Right atrium auricular region (tissue), 2 donors: ENCODE results near the gene KRT86. TPM values are rescaled to one million over a fixed set of nuclear protein-coding genes. Genes with fewer than 3 reads are reported as not detected.

Experiments
- DNase-seq: peaks from one replicate; pipeline ENCODE4 v3.0.0-alpha.2; 2019; ENCODE audit warnings: low spot score
- H3K27ac ChIP-seq, 2 donors: fragments of 200-600 bp; sonication (generic); 1 replicate in 1 of 2; 2 replicates in 1 of 2; pipeline ENCODE4 v1.5.1; 2016 to 2019
- H3K27me3 ChIP-seq, 2 donors: fragments of 200-600 bp; sonication (generic); one replicate each; pipeline versions ENCODE4 v1.5.1 to v1.6.0; 2017 to 2019
- H3K36me3 ChIP-seq: fragments of 200-600 bp; sonication (generic); one replicate; pipeline ENCODE4 v1.5.1; 2016
- H3K4me1 ChIP-seq, 2 donors: fragments of 200-600 bp; sonication (generic); one replicate each; pipeline versions ENCODE4 v1.5.1 to v1.6.0; 2017 to 2019
- H3K4me3 ChIP-seq, 2 donors: fragments of 200-600 bp; sonication (generic); 1 replicate in 1 of 2; 2 replicates in 1 of 2; pipeline ENCODE4 v1.5.1; 2017 to 2019; ENCODE audit warnings: mild to moderate bottlenecking in 1 of 2, moderate library complexity in 1 of 2
- H3K9me3 ChIP-seq, 2 donors: fragments of 200-600 bp; sonication (generic); one replicate each; pipeline ENCODE4 v1.5.1; 2019
- CTCF ChIP-seq, 2 donors: fragments of 200-600 bp; sonication (generic); IDR thresholded peaks; one replicate each; pipeline ENCODE4 v1.5.1; 2019; ENCODE audit warnings: antibody characterized with exemption in 2 of 2
- total RNA-seq, 2 donors: library from RNA; depleted of rRNA; stranded (reverse); fragments of >200 nt; gene quantifications; one replicate each; pipeline ENCODE4 v1.1.0, GENCODE V29; 2016

The KRT86 gene
- total RNA-seq, 2 donors from 2014 or later: not detected

DNA sequence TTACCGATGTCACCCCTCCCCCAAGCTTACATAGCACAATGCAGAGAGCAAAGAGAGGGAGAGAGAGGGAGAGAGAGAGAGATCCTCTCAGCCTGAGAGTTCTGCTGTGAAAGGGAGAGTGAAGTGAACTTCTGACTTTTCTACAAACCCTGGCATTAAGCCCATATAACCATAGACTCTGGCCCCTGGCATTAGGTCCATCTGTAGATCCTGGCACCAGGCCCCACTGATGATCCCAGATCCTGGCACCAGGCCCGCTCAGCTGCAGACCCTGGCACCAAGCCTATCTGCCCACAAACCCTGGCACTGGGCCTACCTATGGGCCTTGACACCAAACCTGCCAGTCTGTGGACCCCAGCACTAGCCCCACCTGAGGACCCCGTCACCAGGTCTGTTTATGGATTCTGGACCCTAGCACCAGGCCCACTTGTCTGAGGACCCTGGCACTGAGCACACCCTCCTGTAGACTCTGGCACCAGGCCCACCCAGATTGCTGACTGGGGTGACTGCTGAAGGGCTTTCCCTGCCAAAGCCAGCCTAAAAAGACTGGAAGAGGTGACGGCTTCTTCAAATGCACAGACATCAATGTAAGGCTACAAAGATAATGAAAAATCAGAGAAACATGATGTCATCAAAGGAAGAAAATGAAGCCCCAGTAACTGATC, 61.3 kb downstream of the KRT86 start:
- no peak for TF ChIP-seq CTCF (IDR thresholded peaks at IDR 0.05)
- DNase-seq: no peak

DNA sequence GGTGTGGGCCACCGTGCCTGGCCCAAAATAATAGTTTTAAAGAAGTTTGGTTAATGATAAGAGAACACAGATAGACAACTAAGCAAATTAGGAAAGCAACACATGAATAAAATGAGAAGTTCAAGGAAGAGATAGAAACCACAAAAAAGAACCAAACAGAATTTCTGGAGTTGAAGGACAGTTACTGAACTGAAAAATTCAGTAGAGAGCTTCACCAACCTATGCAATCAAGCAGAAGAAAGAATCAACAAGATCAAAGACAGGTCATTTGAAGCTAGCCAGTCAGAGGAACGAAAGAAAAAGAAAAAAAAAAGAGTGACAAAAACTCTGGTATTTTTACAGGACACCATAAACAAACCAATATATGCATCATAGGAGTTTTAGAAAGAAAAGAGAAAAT, 62.2 kb downstream of the KRT86 start:
- DNase-seq: no peak
- TF ChIP-seq CTCF (IDR thresholded peaks at IDR 0.05): no peak
- no peaks in the 10 kb centered on the region for H3K4me1 ChIP-seq
- H3K36me3 ChIP-seq: no peaks in the 10 kb centered on the region
- no peak overlapping the region for H3K27ac ChIP-seq
- peaks cover 0 to 23% of the 10 kb centered on the region in 2 donors for H3K9me3 ChIP-seq
- H3K4me3 ChIP-seq: no peak overlapping the region
- no peaks in the 10 kb centered on the region for H3K27me3 ChIP-seq

More for the DNA sequence above, 61.3 kb downstream of the KRT86 start:
- no peaks in the 10 kb centered on the region for H3K27me3 ChIP-seq
- H3K4me3 ChIP-seq: no peak overlapping the region
- H3K36me3 ChIP-seq: no peaks in the 10 kb centered on the region
- no peak overlapping the region for H3K27ac ChIP-seq
- peaks cover 0 to 23% of the 10 kb centered on the region in 2 donors for H3K9me3 ChIP-seq
- no peaks in the 10 kb centered on the region for H3K4me1 ChIP-seq

DNA sequence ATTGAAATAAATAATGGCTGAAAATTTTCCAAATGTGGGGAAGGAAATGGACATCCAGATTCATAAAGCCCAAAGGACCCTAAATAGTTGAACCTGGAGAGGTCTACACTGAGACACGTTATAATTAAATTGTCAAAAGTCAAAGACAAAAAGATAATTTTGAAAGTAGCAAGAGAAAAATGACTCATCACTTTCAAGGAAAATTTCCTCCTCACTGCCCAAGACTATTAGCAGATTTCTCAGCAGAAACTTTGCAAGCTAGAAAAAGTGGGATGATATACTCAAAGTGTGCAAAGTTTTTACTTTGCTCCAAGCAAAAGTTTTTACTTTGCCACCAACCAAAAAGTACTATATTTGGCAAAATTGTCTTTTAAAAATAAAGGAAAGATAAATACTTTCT, 62.6 kb downstream of the KRT86 start:
- DNase-seq: no peak
- Histone ChIP-seq H3K36me3 (no peaks in the 10 kb centered on the region), H3K9me3 (peaks cover 0 to 23% of the 10 kb centered on the region in 2 donors), H3K27me3 (no peaks in the 10 kb centered on the region), H3K4me1 (no peaks in the 10 kb centered on the region), H3K4me3 (no peak overlapping the region), H3K27ac (no peak overlapping the region)
- TF ChIP-seq CTCF (IDR thresholded peaks at IDR 0.05): no peak

DNA sequence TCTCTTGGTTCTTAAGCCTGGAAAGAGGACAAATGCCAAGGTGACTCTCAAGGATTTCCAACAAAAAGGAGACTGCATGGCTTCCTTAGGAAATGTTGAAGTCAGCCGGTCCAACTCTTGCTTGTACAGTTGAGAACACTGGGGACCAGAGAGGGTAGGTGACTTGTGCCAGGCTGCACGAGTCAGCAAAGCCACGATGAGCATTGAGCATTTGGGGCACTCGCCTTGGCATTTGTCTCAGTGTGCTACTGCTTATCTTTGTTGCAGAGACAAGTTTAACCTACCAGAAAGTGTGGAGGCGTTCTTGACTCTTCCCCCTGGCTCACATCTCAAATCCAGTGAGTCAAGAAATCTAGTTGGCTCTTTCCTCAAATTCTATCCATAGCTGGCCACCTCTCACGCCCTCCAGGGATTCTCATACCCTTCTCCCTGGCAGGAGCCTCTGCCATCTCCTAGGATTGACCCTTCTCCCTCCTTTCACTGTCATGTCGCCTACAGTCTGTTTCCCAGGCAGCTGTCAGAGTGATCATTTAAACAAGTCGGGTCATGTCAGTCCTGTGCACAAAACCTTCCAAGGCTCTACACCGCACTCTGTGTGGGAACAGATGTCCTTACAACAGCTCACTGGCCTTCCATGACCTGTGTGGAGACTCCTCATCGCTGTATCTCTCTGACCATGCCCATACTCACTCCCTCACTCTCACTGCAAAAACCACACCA, 64.0 kb downstream of the KRT86 start:
- no peak for TF ChIP-seq CTCF (IDR thresholded peaks at IDR 0.05)
- H3K36me3 ChIP-seq: no peaks in the 10 kb centered on the region
- no peak overlapping the region for H3K27ac ChIP-seq
- no peak overlapping the region for H3K4me3 ChIP-seq
- DNase-seq: no peak
- H3K4me1 ChIP-seq: no peaks in the 10 kb centered on the region
- no peaks in the 10 kb centered on the region for H3K27me3 ChIP-seq
- peaks cover 0 to 30% of the 10 kb centered on the region in 2 donors for H3K9me3 ChIP-seq

- no peak for DNase-seq
- Histone ChIP-seq H3K4me3 (no peak overlapping the region), H3K27ac (no peak overlapping the region), H3K27me3 (no peaks in the 10 kb centered on the region), H3K36me3 (no peaks in the 10 kb centered on the region), H3K9me3 (peaks cover 0 to 28% of the 10 kb centered on the region in 2 donors), H3K4me1 (no peaks in the 10 kb centered on the region)
- no peak for TF ChIP-seq CTCF (IDR thresholded peaks at IDR 0.05)
These were observed 66.7 kb downstream of the KRT86 start for GRCh38 chr12:52341066-52341580.
